ENCODE results near the gene CFAP100.

DNA sequence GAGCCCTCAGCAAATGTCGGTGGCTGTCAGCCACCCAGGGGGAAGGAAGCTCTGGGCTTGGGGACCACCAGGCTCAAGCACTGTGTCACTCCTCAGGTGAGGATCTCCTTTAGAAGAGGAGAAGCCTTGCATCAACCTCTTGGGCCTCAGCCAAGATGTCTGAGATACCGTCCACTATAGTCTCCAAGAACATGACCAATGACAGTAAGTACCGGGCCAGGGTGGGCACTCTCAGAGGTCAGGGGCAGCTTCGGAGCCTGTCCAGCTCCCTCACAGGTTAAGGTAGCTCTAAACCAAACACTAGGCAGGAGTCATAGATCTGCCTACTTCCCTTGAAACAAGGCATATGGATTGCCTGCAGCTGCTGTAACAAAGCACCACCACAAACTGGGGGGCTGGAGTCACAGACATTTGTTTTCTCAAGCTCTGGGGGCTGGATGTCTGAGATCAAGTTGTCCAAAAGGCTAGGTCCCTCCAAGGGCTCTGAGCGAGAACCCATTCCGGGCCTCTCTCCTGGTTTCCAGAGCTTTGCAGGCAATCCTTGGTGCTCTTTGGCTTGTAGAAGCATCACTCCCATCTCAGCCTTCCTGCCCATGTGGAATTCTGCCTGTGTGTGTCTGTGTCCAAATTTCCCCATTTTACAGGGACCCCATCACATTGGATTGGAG is 1.3 kb downstream of the CFAP100 start:
- TF ChIP-seq, protein P1, sequence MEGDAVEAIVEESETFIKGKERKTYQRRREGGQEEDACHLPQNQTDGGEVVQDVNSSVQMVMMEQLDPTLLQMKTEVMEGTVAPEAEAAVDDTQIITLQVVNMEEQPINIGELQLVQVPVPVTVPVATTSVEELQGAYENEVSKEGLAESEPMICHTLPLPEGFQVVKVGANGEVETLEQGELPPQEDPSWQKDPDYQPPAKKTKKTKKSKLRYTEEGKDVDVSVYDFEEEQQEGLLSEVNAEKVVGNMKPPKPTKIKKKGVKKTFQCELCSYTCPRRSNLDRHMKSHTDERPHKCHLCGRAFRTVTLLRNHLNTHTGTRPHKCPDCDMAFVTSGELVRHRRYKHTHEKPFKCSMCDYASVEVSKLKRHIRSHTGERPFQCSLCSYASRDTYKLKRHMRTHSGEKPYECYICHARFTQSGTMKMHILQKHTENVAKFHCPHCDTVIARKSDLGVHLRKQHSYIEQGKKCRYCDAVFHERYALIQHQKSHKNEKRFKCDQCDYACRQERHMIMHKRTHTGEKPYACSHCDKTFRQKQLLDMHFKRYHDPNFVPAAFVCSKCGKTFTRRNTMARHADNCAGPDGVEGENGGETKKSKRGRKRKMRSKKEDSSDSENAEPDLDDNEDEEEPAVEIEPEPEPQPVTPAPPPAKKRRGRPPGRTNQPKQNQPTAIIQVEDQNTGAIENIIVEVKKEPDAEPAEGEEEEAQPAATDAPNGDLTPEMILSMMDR (IDR thresholded peaks at IDR 0.05), result no peak
- TF ChIP-seq ZFX (IDR thresholded peaks at IDR 0.05; ENCODE audit: borderline replicate concordance), result no peak
